DOHH2 (cell line): ENCODE data around the gene C2orf78.

ENCODE experiments used
- H3F3A ChIP-seq: fragments of 200-600 bp; sonication (generic), shearing (Covaris generic); 2 replicates; pipeline ENCODE4 v1.6.0; 2016; ENCODE audit warnings: antibody characterized with exemption, mild to moderate bottlenecking; ENCODE audit not compliant: control insufficient read depth, insufficient read depth
- H3K27ac ChIP-seq: fragments of 200-600 bp; sonication (generic); 2 replicates; pipeline ENCODE4 v1.5.1; 2014; ENCODE audit warnings: low read depth, mild to moderate bottlenecking, low read length, moderate library complexity
- H3K27me3 ChIP-seq: fragments of 200-600 bp; sonication (generic); 2 replicates; pipeline ENCODE4 v1.6.1; 2014; ENCODE audit warnings: mild to moderate bottlenecking, low read length, mixed read lengths; ENCODE audit not compliant: control insufficient read depth
- H3K36me3 ChIP-seq: fragments of 200-600 bp; sonication (generic); 2 replicates; pipeline ENCODE4 v1.6.1; 2014; ENCODE audit warnings: mild to moderate bottlenecking, low read length, moderate library complexity, mixed read lengths; ENCODE audit not compliant: control insufficient read depth
- H3K4me1 ChIP-seq: fragments of 200-600 bp; sonication (generic); 2 replicates; pipeline ENCODE4 v1.6.1; 2014; ENCODE audit warnings: mild to moderate bottlenecking, low read length, mixed read lengths; ENCODE audit not compliant: control insufficient read depth
- H3K4me2 ChIP-seq: fragments of 200-600 bp; sonication (generic); 2 replicates; pipeline ENCODE4 v1.6.0; 2014; ENCODE audit warnings: mild to moderate bottlenecking, low read length, moderate library complexity
- H3K4me3 ChIP-seq: fragments of 200-600 bp; sonication (generic); 2 replicates; pipeline ENCODE4 v1.5.1; 2014; ENCODE audit warnings: mild to moderate bottlenecking, low read length, mixed read lengths
- H3K79me2 ChIP-seq: fragments of 200-600 bp; sonication (generic); 2 replicates; pipeline ENCODE4 v1.6.1; 2014; ENCODE audit warnings: mild to moderate bottlenecking, low read length, mixed read lengths; ENCODE audit not compliant: control insufficient read depth
- H3K9me2 ChIP-seq: fragments of 200-600 bp; sonication (generic); replicated peaks from 2 replicates; pipeline ENCODE4 v1.6.1; 2014; ENCODE audit warnings: mild to moderate bottlenecking, low read length, mixed read lengths; ENCODE audit not compliant: control insufficient read depth
- H3K9me3 ChIP-seq: fragments of 200-600 bp; sonication (generic); 2 replicates; pipeline ENCODE4 v1.6.1; 2014; ENCODE audit warnings: antibody characterized with exemption, low read length, mixed read lengths; ENCODE audit not compliant: control insufficient read depth, insufficient read depth
- H4K20me1 ChIP-seq: fragments of 200-600 bp; sonication (generic); 2 replicates; pipeline ENCODE4 v1.6.0; 2014; ENCODE audit warnings: low read depth, mild to moderate bottlenecking, antibody characterized with exemption, low read length, moderate library complexity; ENCODE audit not compliant: control insufficient read depth, insufficient read depth
- EZH2phosphoT487 ChIP-seq: fragments of 200-600 bp; sonication (generic); IDR thresholded peaks from 2 replicates; pipeline ENCODE4 v1.6.1; 2017; ENCODE audit warnings: borderline replicate concordance, mild to moderate bottlenecking, antibody characterized with exemption, low read length, moderate library complexity, mixed read lengths
- TF ChIP-seq, protein P1 (sequence below): fragments of 200-600 bp; sonication (generic); IDR thresholded peaks from one replicate; pipeline ENCODE4 v1.5.1; 2014; ENCODE audit warnings: antibody characterized with exemption, mild to moderate bottlenecking, low read depth, low read length; ENCODE audit not compliant: poor library complexity, severe bottlenecking

C2orf78 gene

GRCh38 chr2:73855526-73855925, 71.5 kb downstream of the C2orf78 start:
- no peak overlapping the region for H3K4me3 ChIP-seq

GRCh38 chr2:73856214-73856613, 72.2 kb downstream of the C2orf78 start:
- Histone ChIP-seq H3K36me3 (peaks cover 85% of the 10 kb centered on the region), H3K4me2 (peak overlapping the region; percentile 12), H3K27ac (no peak overlapping the region)

More at GRCh38 chr2:73855526-73855925, 71.5 kb downstream of the C2orf78 start:
- Histone ChIP-seq H3K4me2 (no peak overlapping the region), H3K9me3 (no peaks in the 10 kb centered on the region), H3F3A (no peaks in the 10 kb centered on the region), H3K79me2 (no peaks in the 10 kb centered on the region), H4K20me1 (0 out of 2 replicates have a peak, but pooled peaks cover 4% of the 10 kb centered on the region), H3K27ac (no peak overlapping the region), H3K4me1 (peaks cover 17% of the 10 kb centered on the region), H3K27me3 (no peaks in the 10 kb centered on the region), H3K36me3 (peaks cover 85% of the 10 kb centered on the region), H3K9me2 (no peaks in the 10 kb centered on the region)
- TF ChIP-seq EZH2phosphoT487, result no peak
- TF ChIP-seq, protein P1, sequence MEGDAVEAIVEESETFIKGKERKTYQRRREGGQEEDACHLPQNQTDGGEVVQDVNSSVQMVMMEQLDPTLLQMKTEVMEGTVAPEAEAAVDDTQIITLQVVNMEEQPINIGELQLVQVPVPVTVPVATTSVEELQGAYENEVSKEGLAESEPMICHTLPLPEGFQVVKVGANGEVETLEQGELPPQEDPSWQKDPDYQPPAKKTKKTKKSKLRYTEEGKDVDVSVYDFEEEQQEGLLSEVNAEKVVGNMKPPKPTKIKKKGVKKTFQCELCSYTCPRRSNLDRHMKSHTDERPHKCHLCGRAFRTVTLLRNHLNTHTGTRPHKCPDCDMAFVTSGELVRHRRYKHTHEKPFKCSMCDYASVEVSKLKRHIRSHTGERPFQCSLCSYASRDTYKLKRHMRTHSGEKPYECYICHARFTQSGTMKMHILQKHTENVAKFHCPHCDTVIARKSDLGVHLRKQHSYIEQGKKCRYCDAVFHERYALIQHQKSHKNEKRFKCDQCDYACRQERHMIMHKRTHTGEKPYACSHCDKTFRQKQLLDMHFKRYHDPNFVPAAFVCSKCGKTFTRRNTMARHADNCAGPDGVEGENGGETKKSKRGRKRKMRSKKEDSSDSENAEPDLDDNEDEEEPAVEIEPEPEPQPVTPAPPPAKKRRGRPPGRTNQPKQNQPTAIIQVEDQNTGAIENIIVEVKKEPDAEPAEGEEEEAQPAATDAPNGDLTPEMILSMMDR, result no peak

GRCh38 chr2:73859721-73860586, 76.0 kb downstream of the C2orf78 start:
- no peak overlapping the region for H3K4me3 ChIP-seq
- no peak for TF ChIP-seq EZH2phosphoT487
- TF ChIP-seq, protein P1, result no peak
- H3F3A ChIP-seq, result no peaks in the 10 kb centered on the region
- H4K20me1 ChIP-seq, result 0 out of 2 replicates have a peak, but pooled peaks cover 4% of the 10 kb centered on the region
- H3K4me1 ChIP-seq, result peaks cover 17% of the 10 kb centered on the region
- H3K36me3 ChIP-seq, result peaks cover 78% of the 10 kb centered on the region
- no peaks in the 10 kb centered on the region for H3K27me3 ChIP-seq
- H3K9me3 ChIP-seq, result no peaks in the 10 kb centered on the region
- no peak overlapping the region for H3K27ac ChIP-seq
- no peaks in the 10 kb centered on the region for H3K9me2 ChIP-seq
- no peaks in the 10 kb centered on the region for H3K79me2 ChIP-seq
- H3K4me2 ChIP-seq, result no peak overlapping the region

More at GRCh38 chr2:73856214-73856613, 72.2 kb downstream of the C2orf78 start:
- H4K20me1 ChIP-seq, result 0 out of 2 replicates have a peak, but pooled peaks cover 4% of the 10 kb centered on the region
- H3K4me3 ChIP-seq, result no peak overlapping the region
- H3K9me3 ChIP-seq, result no peaks in the 10 kb centered on the region
- TF ChIP-seq EZH2phosphoT487, result no peak
- TF ChIP-seq, protein P1, result no peak
- no peaks in the 10 kb centered on the region for H3K27me3 ChIP-seq
- H3K79me2 ChIP-seq, result no peaks in the 10 kb centered on the region
- H3K4me1 ChIP-seq, result peaks cover 17% of the 10 kb centered on the region
- no peaks in the 10 kb centered on the region for H3K9me2 ChIP-seq
- no peaks in the 10 kb centered on the region for H3F3A ChIP-seq
